HL-60/S4 treated with retinoic acid at 250 ng/mL for 4 days and 3 days (cell line): ENCODE data around the gene TRPV5.
"Not testable (repeated sequence)": the region's sequence is repeated elsewhere in the genome, so short reads cannot be mapped to it uniquely, and the experiment has no call there.

Experiments used
- in situ Hi-C: fragments of 300-500 bp; cut with MboI; formaldehyde crosslinking; loops from 2 replicates; pipeline ENCODE4 v1.7.0; 2022; ENCODE audit warnings: low sequenced_read_pairs

Gene TRPV5

DNA sequence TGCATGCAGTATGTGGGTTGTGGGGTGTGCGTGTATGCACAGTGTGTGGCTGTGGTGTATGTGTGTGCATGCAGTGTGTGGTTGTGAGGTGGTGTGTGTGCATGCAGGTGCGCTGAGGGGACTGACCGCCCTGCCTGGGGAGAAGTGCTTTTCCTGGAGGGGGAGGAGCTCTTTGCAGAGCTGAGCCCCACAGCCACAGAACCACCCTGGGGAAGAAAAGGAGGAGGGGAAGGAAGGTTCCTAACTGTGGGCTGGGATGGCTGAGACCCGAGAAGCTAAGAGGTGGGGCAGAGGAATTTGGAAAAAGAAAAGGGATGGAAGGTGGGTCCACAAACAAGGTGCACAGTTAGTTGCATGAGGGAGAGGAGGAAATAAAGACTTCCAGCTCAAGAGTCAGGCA, at the start of gene TRPV5:
Gene TRPV5 (minus strand): TSS at position 123 of the 400 bp plus-strand sequence. CDS start 287 bp downstream, outside the sequence.
- in situ Hi-C loops, result no loop called here

- in situ Hi-C loops, result not testable (repeated sequence)
Measured at GRCh38 chr7:142978402-142978801, 44.9 kb upstream of the TRPV5 start.

GRCh38 chr7:142974626-142975025, 41.1 kb upstream of the TRPV5 start:
- in situ Hi-C loops, result no loop called here

GRCh38 chr7:142969183-142969582, 35.6 kb upstream of the TRPV5 start:
- in situ Hi-C loops, result no loop called here

- in situ Hi-C loops, result no loop called here
Measured at GRCh38 chr7:142968229-142968628, 34.7 kb upstream of the TRPV5 start.

DNA sequence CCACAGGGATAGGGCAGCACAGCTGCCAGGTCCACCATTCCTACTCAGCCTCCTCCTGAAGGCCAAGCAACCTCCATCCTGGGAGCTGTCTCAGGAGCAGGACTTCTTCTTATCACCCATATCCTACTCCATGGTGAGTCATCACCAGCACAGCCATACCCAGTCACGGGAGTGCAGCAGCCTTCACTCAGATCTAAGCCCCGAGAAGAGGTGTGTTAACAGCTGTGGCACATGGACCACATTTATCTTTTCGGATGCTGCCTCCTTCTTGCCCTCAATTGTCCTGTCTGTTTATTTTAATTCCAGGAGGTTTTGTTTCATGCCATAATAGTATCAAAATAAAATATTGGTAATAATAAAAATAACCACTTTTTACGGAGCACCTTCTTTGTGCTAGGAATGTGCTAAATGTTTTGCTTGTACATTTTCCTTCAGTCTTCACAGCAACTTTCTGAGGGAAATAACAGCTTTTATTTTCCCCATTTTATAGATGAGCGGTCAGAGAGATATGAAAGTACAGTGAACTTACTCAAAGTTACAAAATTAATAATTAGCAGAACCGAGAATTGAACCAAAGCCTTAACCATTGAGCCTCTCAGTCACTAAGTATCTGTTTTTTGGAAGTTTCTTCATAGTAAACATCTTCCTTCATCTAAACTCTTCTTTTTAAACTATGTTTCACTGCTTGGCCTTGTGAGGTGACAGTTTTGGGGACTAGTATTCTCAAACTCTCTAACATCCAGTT, 31.1 kb upstream of the TRPV5 start:
- in situ Hi-C loops, result no loop called here

DNA sequence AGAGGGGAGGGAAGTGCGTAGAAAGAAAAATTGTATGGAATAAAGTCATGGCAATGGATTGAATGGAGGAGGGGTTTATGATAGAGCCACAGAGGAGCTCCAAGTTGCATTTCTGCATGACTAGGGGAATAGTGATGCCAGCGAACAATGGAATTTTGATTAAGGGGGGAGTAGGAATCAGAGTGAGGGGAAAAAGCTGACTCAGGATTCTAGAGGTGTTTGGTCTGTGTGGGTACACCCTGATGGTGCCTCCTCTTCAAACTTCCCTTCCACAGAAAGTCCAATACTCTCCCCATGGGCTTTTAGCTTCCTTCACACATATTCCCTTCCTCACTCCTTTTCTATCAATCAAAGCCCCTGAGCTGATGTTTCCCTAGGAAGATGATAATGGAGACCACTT, 30.4 kb upstream of the TRPV5 start:
- in situ Hi-C loops, result no loop called here

GRCh38 chr7:142962991-142963390, 29.4 kb upstream of the TRPV5 start:
- in situ Hi-C loops, result no loop called here

- in situ Hi-C loops, result no loop called here
Measured at GRCh38 chr7:142961973-142962926, 28.7 kb upstream of the TRPV5 start, which contains the start of gene KEL. KEL (minus strand) TSS chr7:142962363; CDS start chr7:142962206, 157 bp downstream.

- in situ Hi-C loops, result no loop called here
Measured at GRCh38 chr7:142961595-142961972, 28.0 kb upstream of the TRPV5 start.

GRCh38 chr7:142960955-142961512, 27.5 kb upstream of the TRPV5 start:
- in situ Hi-C loops, result no loop called here

DNA sequence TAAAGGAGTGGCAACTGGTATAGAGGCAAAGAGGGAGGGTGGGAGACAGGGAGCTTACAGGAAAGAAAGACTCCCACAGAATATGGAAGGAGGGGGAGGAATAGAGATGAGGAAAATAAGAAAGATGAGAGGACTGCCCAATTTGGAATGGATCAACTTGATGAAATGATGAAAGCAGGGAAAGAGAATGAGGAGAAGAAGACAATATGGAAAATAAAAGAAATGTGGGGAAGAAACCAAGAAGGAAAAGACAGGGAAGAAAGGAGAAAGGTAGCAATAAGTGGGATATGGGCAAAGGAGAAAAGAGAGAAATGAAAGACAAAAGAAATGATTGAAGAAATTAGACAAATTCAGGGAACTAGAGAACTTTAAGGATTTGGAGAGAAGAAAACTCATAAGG, 25.7 kb upstream of the TRPV5 start:
- in situ Hi-C loops, result no loop called here

- in situ Hi-C loops, result no loop called here
Measured at GRCh38 chr7:142957723-142958122, 24.2 kb upstream of the TRPV5 start.

DNA sequence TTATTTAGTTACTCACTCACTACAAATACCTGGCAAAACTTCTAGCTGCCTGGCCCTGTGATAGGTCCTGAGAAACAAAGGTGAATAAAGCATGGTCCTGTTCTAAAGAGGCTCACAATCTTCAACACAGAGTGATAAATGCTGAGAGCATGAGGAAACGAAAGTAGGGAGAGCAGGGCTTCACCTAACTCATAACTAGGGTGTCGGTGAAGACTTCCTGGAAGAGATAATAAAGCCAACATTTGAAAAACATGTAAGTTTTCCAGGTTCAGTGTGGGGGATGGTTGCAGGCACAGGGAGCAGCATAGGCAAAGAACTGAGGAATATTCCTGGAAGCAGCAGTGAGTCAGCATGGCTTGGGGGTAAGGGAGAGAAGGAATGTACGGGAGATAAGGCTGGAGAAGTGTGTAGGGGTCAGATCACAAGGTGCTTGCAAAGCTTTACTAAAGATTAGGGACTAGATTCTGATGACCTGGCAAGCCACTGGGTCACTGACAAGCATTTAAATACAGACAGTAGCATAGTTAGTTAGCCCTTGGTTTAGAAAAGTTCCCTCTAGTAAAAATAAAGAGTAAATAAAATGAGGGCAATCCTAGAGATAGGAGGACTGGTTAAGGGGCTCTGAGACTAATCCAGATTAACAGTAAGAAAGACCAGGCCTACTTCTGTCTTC, 23.5 kb upstream of the TRPV5 start:
- in situ Hi-C loops, result no loop called here

GRCh38 chr7:142954680-142955268, 21.2 kb upstream of the TRPV5 start:
- in situ Hi-C loops, result no loop called here

DNA sequence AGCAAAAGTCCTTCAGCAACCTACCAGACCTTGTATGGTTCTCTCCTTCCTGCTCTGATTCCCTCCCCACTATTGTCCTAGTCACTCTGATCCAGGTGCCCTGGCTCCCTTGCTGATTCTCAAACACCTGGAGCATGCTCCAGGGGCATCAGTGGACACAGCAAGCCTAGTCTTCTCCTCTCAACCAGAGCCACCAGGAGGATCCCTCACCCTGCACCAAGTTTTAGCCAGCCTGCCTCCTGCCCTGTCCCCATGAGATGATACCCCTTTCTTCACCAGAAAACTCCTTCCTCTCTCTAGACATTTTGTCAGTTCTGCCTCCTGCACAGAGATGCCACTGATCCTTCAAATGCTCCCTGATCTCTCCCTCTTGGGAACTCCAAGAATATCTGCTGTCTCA, 16.7 kb upstream of the TRPV5 start:
- in situ Hi-C loops, result no loop called here

GRCh38 chr7:142948603-142949002, 15.1 kb upstream of the TRPV5 start:
- in situ Hi-C loops, result no loop called here

DNA sequence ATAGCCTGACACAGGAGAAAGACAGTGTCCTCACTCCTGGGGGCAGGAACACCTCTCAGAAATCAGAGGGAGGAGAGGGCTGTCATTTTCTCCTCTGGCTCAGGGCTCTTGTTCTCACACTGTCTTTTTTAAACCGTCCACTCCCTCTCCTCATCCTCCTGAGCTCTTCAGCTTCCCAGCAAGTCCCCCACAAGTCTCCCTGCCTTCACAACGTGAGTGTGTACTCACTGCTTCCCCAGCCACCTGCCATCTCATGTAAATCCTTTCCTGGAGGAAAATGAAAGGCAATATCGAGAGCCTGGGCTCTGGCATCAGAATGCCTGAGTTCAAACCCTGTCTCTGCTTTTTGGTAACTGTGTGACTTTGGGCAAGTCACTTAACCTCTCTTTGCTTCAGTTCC, 11.5 kb upstream of the TRPV5 start:
- in situ Hi-C loops, result no loop called here

DNA sequence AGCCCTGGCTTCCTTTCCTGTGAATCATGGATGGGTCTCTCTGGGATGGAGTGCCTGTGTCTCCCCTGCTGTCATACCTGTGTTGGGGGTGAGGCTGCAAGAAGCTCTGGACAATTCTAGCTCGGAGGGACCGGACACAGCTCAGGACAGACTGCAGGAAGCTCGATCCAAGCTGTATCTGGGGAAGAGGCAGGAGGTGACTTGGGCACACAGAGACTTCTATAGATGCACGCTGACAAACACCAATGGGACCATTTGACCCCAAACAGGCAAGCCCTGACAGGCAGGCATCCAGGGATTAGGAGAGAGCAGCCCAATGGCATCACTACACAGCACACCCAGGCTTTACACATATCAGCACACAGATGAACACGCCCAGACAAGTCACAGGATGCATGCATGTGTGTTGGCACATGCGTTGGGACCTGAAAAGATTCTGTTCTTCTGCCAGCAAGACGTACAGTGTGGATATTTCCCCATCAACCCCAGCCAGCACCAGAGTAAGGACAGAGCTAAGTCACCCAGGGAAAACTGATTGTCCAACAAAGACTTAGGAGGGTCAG, 10.2 kb upstream of the TRPV5 start:
- in situ Hi-C loops, result no loop called here

- in situ Hi-C loops, result no loop called here
Measured at GRCh38 chr7:142942746-142943145, 9.2 kb upstream of the TRPV5 start.
